Liver (tissue), 9 donors: ENCODE results near the gene PELO. TPM values are rescaled to one million over a fixed set of nuclear protein-coding genes. Genes with fewer than 3 reads are reported as not detected.

Experiments
- DNase-seq: peaks from one replicate; pipeline ENCODE4 v3.0.0-alpha.2; 2017; ENCODE audit warnings: low spot score
- H3K27ac ChIP-seq, 2 donors: one replicate each; pipeline ENCODE4 v1.7.0; 2013; ENCODE audit warnings: inconsistent platforms in 2 of 2, low read length in 2 of 2, control low read depth in 1 of 2, low read depth in 1 of 2, mild to moderate bottlenecking in 1 of 2
- H3K27me3 ChIP-seq, 4 donors: one replicate each; pipeline versions ENCODE4 v1.6.1 to v1.7.0; 2013; ENCODE audit warnings: low read length in 3 of 4, inconsistent platforms in 1 of 4, mild to moderate bottlenecking in 1 of 4, moderate library complexity in 1 of 4; ENCODE audit not compliant: control insufficient read depth in 4 of 4, insufficient read depth in 4 of 4
- H3K36me3 ChIP-seq, 4 donors: one replicate each; pipeline versions ENCODE4 v1.6.1 to v1.7.0; 2013; ENCODE audit warnings: low read length in 3 of 4, mild to moderate bottlenecking in 3 of 4, low read depth in 1 of 4, moderate library complexity in 1 of 4; ENCODE audit not compliant: control insufficient read depth in 4 of 4, insufficient read depth in 3 of 4
- H3K4me1 ChIP-seq, 4 donors: one replicate each; pipeline versions ENCODE4 v1.6.1 to v1.7.0; 2013; ENCODE audit warnings: low read length in 3 of 4, mild to moderate bottlenecking in 3 of 4, moderate library complexity in 1 of 4; ENCODE audit not compliant: control insufficient read depth in 4 of 4, insufficient read depth in 4 of 4
- H3K4me3 ChIP-seq, 3 donors: one replicate each; pipeline versions ENCODE4 v1.6.1 to v1.7.0; 2013; ENCODE audit warnings: low read length in 3 of 3, control low read depth in 1 of 3, low read depth in 1 of 3, mild to moderate bottlenecking in 1 of 3
- H3K9ac ChIP-seq, 2 donors: one replicate each; pipeline ENCODE4 v1.7.0; 2013; ENCODE audit warnings: low read length in 2 of 2, mild to moderate bottlenecking in 2 of 2, moderate library complexity in 2 of 2, control low read depth in 1 of 2, low read depth in 1 of 2
- H3K9me3 ChIP-seq, 4 donors: one replicate each; pipeline versions ENCODE4 v1.6.1 to v1.7.0; 2013; ENCODE audit warnings: low read length in 3 of 4; ENCODE audit not compliant: control insufficient read depth in 4 of 4
- EGR1 ChIP-seq, 2 donors: IDR thresholded peaks; 2 replicates each; pipeline ENCODE4 v1.6.1; 2016 to 2018; ENCODE audit warnings: antibody characterized with exemption in 2 of 2, low read depth in 2 of 2
- FOXA1 ChIP-seq: IDR thresholded peaks from 2 replicates; pipeline ENCODE4 v1.6.1; 2016; ENCODE audit warnings: antibody characterized with exemption
- FOXA2 ChIP-seq: IDR thresholded peaks from 2 replicates; pipeline ENCODE4 v1.6.1; 2016; ENCODE audit warnings: antibody characterized with exemption
- GABPA ChIP-seq, 2 donors: IDR thresholded peaks in 1 of 2; conservative IDR thresholded peaks in 1 of 2; 2 replicates each; pipeline ENCODE4 v1.6.1; 2016; ENCODE audit warnings: antibody characterized with exemption in 2 of 2, mild to moderate bottlenecking in 1 of 2, moderate library complexity in 1 of 2
- HNF4A ChIP-seq, 2 donors: conservative IDR thresholded peaks; 2 replicates each; pipeline ENCODE4 v1.6.1; 2016; ENCODE audit warnings: antibody characterized with exemption in 2 of 2, mild to moderate bottlenecking in 2 of 2
- HNF4G ChIP-seq: IDR thresholded peaks from 2 replicates; pipeline ENCODE4 v1.6.1; 2016; ENCODE audit warnings: antibody characterized with exemption
- JUND ChIP-seq, 2 donors: IDR thresholded peaks; 2 replicates each; pipeline ENCODE4 v1.6.1; 2016; ENCODE audit warnings: antibody characterized with exemption in 2 of 2
- NR2F2 ChIP-seq: IDR thresholded peaks from 2 replicates; pipeline ENCODE4 v1.6.1; 2016; ENCODE audit warnings: antibody characterized with exemption
- RAD21 ChIP-seq, 2 donors: IDR thresholded peaks; 2 replicates each; pipeline ENCODE4 v1.6.1; 2016; ENCODE audit warnings: antibody characterized with exemption in 2 of 2, mild to moderate bottlenecking in 2 of 2
- RXRA ChIP-seq, 2 donors: IDR thresholded peaks; 2 replicates each; pipeline ENCODE4 v1.6.1; 2017 to 2018; ENCODE audit warnings: antibody characterized with exemption in 2 of 2, mild to moderate bottlenecking in 1 of 2
- SP1 ChIP-seq: IDR thresholded peaks from 2 replicates; pipeline ENCODE4 v1.6.1; 2018; ENCODE audit warnings: antibody characterized with exemption, mild to moderate bottlenecking
- TAF1 ChIP-seq: conservative IDR thresholded peaks from 2 replicates; pipeline ENCODE4 v1.6.1; 2016; ENCODE audit warnings: antibody characterized with exemption, mild to moderate bottlenecking
- YY1 ChIP-seq: IDR thresholded peaks from 2 replicates; pipeline ENCODE4 v1.6.1; 2016; ENCODE audit warnings: antibody characterized with exemption, mild to moderate bottlenecking
- WGBS: extraction: QIAGEN DNeasy Blood & Tissue Kit; methylation state at CpG from one replicate; pipeline ENCODE4 v1.1.7; 2013; 5-methylcytosine and 5-hydroxymethylcytosine counted together
- polyA plus RNA-seq, 2 donors: library from polyadenylated mRNA; stranded (reverse) in 1 of 2; unstranded in 1 of 2; fragments of 200-250 nt in 1 of 2; fragments of >200 nt in 1 of 2; fragmentation: Nextera tagmentation in 1 of 2; extraction: Ambion mirVana in 1 of 2; gene quantifications; one replicate each; pipeline versions ENCODE4 v1.2.1 to v1.2.3, GENCODE V29; 2013 to 2015
- total RNA-seq, 2 donors: library from RNA; depleted of rRNA; stranded (reverse); fragments of >200 nt; gene quantifications; one replicate each; pipeline ENCODE4 v1.2.3, GENCODE V29; 2014
- TF ChIP-seq, protein P1 (sequence below): fragments of 150-350 bp; IDR thresholded peaks from 2 replicates; pipeline ENCODE4 v1.5.1; 2017; ENCODE audit warnings: improper control_type of control experiment, low read depth, low read length; ENCODE audit not compliant: missing input control
- TF ChIP-seq, protein P2 (sequence below): IDR thresholded peaks from 2 replicates; pipeline ENCODE4 v1.6.1; 2016; ENCODE audit warnings: antibody characterized with exemption
- TF ChIP-seq, protein P3 (sequence below): IDR thresholded peaks from 2 replicates; pipeline ENCODE4 v1.6.1; 2016; ENCODE audit warnings: antibody characterized with exemption
- TF ChIP-seq, protein P4 (sequence below): IDR thresholded peaks from 2 replicates; pipeline ENCODE4 v1.6.1; 2016; ENCODE audit warnings: antibody characterized with exemption
- TF ChIP-seq, protein P5 (sequence below): IDR thresholded peaks from 2 replicates; pipeline ENCODE4 v1.6.1; 2016; ENCODE audit warnings: antibody characterized with exemption, mild to moderate bottlenecking
- donor health status: healthy.
- donor health status: healthy.
- donor health status: healthy.
- donor health status: healthy.
- donor health status: healthy.

Gene PELO, protein sequence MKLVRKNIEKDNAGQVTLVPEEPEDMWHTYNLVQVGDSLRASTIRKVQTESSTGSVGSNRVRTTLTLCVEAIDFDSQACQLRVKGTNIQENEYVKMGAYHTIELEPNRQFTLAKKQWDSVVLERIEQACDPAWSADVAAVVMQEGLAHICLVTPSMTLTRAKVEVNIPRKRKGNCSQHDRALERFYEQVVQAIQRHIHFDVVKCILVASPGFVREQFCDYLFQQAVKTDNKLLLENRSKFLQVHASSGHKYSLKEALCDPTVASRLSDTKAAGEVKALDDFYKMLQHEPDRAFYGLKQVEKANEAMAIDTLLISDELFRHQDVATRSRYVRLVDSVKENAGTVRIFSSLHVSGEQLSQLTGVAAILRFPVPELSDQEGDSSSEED
- total RNA-seq (10 to 100 TPM; 10.1 to 21.9 TPM), polyA plus RNA-seq (10 to 100 TPM; 11.0 to 24.6 TPM)

DNA sequence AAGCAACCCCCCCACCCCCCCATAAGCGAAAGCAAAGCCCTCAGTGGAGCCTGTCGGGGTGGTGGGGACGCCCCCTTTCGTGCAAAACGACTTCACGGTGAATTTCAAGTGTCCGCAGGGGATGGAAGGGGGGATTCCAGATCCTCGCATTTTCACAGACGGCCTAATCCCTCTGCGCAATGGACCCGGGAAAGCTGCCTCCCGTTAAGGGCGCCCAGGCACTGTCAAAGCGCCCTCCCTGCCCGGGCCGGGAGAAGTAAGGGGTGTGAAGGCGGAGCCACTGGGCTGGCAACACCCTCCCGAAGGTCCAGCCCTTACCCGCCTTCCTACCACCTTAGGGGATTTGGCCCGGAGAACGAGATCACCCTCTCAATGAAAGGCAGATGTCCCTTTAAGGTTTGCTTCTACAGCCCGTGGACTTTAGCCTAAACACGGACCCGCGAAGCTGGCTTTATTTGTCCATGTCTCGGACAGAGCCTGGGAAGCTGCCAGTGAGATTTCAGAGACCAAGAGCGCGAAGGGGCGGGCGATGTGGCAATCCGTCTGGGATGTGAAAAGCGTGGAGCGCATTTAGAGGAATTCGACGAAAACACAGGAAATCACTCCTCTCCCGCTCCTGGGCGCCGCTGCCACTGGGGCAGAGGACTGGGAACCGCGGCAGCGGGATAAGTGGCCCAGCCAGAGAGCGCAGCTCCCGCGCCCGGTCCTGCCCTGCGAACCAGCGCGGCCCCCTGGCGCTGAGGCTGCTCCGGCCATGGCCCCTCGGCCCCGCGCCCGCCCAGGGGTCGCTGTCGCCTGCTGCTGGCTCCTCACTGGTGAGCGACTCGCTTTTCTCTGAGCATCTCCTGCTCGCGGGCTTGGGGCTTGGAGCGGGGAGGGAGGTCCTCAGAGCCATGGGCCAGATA is at the start of gene PELO, which contains the start of gene ITGA1:
Gene PELO, plus strand, starts transcription at position 317 of the 905 bp plus-strand sequence. CDS start 12,479 bp downstream, outside the sequence.
Gene ITGA1, plus strand, starts transcription at position 317 of the 905 bp plus-strand sequence. Its CDS starts 438 bp downstream, at position 755.
- peak within 1 kb of the TSS; percentile 95 to 97 for H3K9ac ChIP-seq
- peak within 1 kb of the TSS; percentile 97 to 98 for H3K27ac ChIP-seq
- H3K27me3 ChIP-seq = no peaks in the 10 kb centered on the region
- peak; percentile 74 for DNase-seq
- peaks cover 0 to 40% (median 31%) of the 10 kb centered on the region in 4 donors for H3K4me1 ChIP-seq
- under 1% methylated on average over 61 of the region's 61 CpGs for WGBS
- TF ChIP-seq RXRA (IDR thresholded peaks at IDR 0.05) = peak; percentile 89 to 90
- TF ChIP-seq, protein P1, sequence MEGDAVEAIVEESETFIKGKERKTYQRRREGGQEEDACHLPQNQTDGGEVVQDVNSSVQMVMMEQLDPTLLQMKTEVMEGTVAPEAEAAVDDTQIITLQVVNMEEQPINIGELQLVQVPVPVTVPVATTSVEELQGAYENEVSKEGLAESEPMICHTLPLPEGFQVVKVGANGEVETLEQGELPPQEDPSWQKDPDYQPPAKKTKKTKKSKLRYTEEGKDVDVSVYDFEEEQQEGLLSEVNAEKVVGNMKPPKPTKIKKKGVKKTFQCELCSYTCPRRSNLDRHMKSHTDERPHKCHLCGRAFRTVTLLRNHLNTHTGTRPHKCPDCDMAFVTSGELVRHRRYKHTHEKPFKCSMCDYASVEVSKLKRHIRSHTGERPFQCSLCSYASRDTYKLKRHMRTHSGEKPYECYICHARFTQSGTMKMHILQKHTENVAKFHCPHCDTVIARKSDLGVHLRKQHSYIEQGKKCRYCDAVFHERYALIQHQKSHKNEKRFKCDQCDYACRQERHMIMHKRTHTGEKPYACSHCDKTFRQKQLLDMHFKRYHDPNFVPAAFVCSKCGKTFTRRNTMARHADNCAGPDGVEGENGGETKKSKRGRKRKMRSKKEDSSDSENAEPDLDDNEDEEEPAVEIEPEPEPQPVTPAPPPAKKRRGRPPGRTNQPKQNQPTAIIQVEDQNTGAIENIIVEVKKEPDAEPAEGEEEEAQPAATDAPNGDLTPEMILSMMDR = peak; percentile 29
- TF ChIP-seq NR2F2 = peak; percentile 67
- TF ChIP-seq, protein P2, sequence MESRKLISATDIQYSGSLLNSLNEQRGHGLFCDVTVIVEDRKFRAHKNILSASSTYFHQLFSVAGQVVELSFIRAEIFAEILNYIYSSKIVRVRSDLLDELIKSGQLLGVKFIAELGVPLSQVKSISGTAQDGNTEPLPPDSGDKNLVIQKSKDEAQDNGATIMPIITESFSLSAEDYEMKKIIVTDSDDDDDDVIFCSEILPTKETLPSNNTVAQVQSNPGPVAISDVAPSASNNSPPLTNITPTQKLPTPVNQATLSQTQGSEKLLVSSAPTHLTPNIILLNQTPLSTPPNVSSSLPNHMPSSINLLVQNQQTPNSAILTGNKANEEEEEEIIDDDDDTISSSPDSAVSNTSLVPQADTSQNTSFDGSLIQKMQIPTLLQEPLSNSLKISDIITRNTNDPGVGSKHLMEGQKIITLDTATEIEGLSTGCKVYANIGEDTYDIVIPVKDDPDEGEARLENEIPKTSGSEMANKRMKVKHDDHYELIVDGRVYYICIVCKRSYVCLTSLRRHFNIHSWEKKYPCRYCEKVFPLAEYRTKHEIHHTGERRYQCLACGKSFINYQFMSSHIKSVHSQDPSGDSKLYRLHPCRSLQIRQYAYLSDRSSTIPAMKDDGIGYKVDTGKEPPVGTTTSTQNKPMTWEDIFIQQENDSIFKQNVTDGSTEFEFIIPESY = peak; percentile 93
- peak; percentile 98 for TF ChIP-seq HNF4A (conservative IDR thresholded peaks at IDR 0.05)
- peak; percentile 19 for TF ChIP-seq FOXA1
- peak; percentile 95 for TF ChIP-seq YY1
- TF ChIP-seq, protein P3, sequence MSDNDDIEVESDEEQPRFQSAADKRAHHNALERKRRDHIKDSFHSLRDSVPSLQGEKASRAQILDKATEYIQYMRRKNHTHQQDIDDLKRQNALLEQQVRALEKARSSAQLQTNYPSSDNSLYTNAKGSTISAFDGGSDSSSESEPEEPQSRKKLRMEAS = peak; percentile 97
- peak in 1 of 2 donors; percentile 60 for TF ChIP-seq EGR1 (IDR thresholded peaks at IDR 0.05; ENCODE audit: low read depth in 2 of 2)
- TF ChIP-seq TAF1 = peak; percentile 87
- TF ChIP-seq, protein P4, sequence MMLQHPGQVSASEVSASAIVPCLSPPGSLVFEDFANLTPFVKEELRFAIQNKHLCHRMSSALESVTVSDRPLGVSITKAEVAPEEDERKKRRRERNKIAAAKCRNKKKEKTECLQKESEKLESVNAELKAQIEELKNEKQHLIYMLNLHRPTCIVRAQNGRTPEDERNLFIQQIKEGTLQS = no peak
- TF ChIP-seq FOXA2 = no peak
- peak; percentile 95 for TF ChIP-seq HNF4G
- no peak for TF ChIP-seq GABPA (IDR thresholded peaks at IDR 0.05 in 1 of 2, conservative IDR thresholded peaks at IDR 0.05 in 1 of 2)
- TF ChIP-seq SP1 = peak; percentile 97
- TF ChIP-seq, protein P5, sequence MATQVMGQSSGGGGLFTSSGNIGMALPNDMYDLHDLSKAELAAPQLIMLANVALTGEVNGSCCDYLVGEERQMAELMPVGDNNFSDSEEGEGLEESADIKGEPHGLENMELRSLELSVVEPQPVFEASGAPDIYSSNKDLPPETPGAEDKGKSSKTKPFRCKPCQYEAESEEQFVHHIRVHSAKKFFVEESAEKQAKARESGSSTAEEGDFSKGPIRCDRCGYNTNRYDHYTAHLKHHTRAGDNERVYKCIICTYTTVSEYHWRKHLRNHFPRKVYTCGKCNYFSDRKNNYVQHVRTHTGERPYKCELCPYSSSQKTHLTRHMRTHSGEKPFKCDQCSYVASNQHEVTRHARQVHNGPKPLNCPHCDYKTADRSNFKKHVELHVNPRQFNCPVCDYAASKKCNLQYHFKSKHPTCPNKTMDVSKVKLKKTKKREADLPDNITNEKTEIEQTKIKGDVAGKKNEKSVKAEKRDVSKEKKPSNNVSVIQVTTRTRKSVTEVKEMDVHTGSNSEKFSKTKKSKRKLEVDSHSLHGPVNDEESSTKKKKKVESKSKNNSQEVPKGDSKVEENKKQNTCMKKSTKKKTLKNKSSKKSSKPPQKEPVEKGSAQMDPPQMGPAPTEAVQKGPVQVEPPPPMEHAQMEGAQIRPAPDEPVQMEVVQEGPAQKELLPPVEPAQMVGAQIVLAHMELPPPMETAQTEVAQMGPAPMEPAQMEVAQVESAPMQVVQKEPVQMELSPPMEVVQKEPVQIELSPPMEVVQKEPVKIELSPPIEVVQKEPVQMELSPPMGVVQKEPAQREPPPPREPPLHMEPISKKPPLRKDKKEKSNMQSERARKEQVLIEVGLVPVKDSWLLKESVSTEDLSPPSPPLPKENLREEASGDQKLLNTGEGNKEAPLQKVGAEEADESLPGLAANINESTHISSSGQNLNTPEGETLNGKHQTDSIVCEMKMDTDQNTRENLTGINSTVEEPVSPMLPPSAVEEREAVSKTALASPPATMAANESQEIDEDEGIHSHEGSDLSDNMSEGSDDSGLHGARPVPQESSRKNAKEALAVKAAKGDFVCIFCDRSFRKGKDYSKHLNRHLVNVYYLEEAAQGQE = peak; percentile 86
- TF ChIP-seq RAD21 (IDR thresholded peaks at IDR 0.05) = peak in 1 of 2 donors; percentile 55
- peak; percentile 86 to 92 for TF ChIP-seq JUND (IDR thresholded peaks at IDR 0.05)
- H3K36me3 ChIP-seq = peaks cover 0 to 6% (median 0%) of the 10 kb centered on the region in 4 donors
- peak within 1 kb of the TSS; percentile 78 to 99 (median 98) for H3K4me3 ChIP-seq
- H3K9me3 ChIP-seq = no peaks in the 10 kb centered on the region
